ENCODE data around the gene GATD1. TPM values are rescaled to one million over a fixed set of nuclear protein-coding genes. Genes with fewer than 3 reads are reported as not detected.

The GATD1 gene
- total RNA-seq, 4 donors from 2014 or later, result 30.9 to 52.4 (median 39.8) TPM

DNA sequence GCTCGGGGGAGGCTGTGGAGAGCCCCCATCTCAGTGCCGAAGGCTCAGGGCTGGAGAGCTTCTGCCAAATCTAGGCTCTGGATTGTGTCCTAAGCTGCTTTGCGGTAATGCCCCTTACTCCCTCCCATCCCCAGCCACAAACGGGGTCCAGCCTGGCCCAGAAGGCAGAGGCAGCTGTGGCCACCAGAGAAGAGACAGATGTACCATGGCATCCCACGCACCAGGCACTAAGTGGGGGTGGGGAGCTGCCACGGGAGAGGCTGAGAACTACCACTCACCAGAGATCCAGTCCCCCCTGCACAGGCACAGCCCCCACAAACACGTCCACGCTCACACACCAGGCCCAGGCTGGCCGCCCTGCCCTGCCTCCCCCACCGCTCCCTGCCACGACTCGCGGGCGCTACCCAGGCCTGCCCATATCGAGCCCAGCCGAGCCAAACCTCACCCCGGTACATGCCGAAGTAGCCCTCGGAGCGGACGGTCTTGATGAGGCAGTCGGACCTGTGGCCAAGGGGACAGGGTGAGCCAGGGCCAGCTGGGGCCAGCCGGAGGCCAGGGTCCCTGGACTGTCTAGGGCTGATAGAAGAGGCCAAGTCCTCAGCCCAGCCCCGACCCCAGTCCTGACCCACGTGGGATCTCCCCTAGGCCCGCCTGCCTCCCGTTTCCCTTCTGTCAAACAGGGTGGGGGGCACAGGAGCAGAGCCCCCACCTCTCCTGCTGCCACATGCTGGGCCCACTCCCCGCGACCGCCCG lies 16.9 kb upstream of the GATD1 start:
- no peak overlapping the region for H3K4me3 ChIP-seq (ENCODE audit: low read depth, poor library complexity, severe bottlenecking)
- WGBS, 2 donors, result 90% methylated on average over 27 to 31 of the region's 31 CpGs
- intact Hi-C loops (cut with DNase I; ENCODE audit: low total_unique reads), result no loop called here
- no peak for DNase-seq (ENCODE audit: low spot score in 2 of 2)
- no peak for TF ChIP-seq POLR2A (IDR thresholded peaks at IDR 0.05)
- TF ChIP-seq, protein P1, sequence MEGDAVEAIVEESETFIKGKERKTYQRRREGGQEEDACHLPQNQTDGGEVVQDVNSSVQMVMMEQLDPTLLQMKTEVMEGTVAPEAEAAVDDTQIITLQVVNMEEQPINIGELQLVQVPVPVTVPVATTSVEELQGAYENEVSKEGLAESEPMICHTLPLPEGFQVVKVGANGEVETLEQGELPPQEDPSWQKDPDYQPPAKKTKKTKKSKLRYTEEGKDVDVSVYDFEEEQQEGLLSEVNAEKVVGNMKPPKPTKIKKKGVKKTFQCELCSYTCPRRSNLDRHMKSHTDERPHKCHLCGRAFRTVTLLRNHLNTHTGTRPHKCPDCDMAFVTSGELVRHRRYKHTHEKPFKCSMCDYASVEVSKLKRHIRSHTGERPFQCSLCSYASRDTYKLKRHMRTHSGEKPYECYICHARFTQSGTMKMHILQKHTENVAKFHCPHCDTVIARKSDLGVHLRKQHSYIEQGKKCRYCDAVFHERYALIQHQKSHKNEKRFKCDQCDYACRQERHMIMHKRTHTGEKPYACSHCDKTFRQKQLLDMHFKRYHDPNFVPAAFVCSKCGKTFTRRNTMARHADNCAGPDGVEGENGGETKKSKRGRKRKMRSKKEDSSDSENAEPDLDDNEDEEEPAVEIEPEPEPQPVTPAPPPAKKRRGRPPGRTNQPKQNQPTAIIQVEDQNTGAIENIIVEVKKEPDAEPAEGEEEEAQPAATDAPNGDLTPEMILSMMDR (IDR thresholded peaks at IDR 0.05), result no peak

DNA sequence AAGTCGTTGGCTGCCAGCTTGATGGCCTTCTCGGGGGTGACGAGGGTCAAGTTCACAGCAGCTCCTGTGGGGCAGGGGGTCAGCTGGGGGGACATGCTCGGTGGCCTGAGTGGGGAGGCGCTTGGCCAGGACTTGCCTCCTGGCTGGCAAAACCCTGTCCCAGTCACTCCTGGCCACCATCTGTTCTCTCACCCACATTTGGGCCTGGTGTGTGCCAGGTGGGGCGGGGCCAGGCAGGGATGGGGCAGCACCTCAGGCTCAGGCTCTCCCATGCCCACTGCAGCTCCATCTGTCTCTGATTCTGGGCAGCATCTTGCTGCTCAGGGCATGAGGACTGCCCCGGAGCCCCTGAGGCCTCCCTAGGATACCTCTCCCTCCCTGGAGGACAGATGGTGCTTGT lies 16.3 kb upstream of the GATD1 start:
- intact Hi-C loops (cut with DNase I; ENCODE audit: low total_unique reads), result no loop called here
- no peak overlapping the region for H3K4me3 ChIP-seq (ENCODE audit: low read depth, poor library complexity, severe bottlenecking)
- 83 to 86% methylated on average over 6 to 7 of the region's 7 CpGs for WGBS, 2 donors
- TF ChIP-seq, protein P1 (IDR thresholded peaks at IDR 0.05), result no peak
- no peak for DNase-seq (ENCODE audit: low spot score in 2 of 2)

DNA sequence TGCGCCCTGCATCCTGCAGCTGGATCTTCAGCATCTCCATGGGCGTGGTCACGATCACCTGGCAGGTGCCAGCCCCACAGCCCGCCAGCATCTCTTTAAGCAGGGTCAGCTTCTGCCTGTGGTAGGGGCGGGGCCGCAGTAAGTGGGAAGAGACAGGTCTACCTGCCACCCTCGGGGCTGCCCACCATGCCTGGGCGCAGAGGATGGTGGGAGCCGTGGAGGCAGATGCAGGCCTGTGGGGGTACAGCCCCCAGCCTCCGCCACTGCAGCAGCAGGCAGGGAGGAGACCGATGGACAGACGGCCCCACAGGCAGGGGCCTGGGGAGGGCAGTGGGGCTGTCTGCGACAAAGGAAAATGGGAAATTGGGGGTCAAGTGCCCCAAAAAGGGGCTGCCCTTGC lies 15.6 kb upstream of the GATD1 start:
- intact Hi-C loops (cut with DNase I; ENCODE audit: low total_unique reads), result no loop called here
- WGBS, 2 donors, result 85 to 87% methylated on average over 4 to 12 of the region's 13 CpGs
- DNase-seq (ENCODE audit: low spot score in 2 of 2), result no peak
- TF ChIP-seq, protein P1 (IDR thresholded peaks at IDR 0.05), result no peak
- no peak for TF ChIP-seq POLR2A (IDR thresholded peaks at IDR 0.05)
- no peak overlapping the region for H3K4me3 ChIP-seq (ENCODE audit: low read depth, poor library complexity, severe bottlenecking)

DNA sequence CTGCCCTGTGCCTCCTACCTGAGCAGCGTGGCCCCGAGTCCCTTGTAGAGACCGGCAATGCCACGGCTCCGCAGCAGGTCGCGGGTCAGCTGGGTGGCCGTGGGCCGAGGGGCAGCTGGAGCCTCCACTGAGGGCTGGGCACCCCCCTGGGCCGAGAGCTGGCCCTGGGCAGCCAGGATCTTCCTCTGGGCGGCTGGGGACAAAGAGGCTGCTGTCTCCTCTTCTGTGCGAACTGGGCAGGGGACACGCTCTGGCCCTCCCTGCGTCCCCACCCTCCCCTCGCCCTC lies 15.2 kb upstream of the GATD1 start:
- 90 to 96% methylated on average over 10 to 12 of the region's 15 CpGs for WGBS, 2 donors
- TF ChIP-seq, protein P1 (IDR thresholded peaks at IDR 0.05), result no peak
- no peak for TF ChIP-seq POLR2A (IDR thresholded peaks at IDR 0.05)

DNA sequence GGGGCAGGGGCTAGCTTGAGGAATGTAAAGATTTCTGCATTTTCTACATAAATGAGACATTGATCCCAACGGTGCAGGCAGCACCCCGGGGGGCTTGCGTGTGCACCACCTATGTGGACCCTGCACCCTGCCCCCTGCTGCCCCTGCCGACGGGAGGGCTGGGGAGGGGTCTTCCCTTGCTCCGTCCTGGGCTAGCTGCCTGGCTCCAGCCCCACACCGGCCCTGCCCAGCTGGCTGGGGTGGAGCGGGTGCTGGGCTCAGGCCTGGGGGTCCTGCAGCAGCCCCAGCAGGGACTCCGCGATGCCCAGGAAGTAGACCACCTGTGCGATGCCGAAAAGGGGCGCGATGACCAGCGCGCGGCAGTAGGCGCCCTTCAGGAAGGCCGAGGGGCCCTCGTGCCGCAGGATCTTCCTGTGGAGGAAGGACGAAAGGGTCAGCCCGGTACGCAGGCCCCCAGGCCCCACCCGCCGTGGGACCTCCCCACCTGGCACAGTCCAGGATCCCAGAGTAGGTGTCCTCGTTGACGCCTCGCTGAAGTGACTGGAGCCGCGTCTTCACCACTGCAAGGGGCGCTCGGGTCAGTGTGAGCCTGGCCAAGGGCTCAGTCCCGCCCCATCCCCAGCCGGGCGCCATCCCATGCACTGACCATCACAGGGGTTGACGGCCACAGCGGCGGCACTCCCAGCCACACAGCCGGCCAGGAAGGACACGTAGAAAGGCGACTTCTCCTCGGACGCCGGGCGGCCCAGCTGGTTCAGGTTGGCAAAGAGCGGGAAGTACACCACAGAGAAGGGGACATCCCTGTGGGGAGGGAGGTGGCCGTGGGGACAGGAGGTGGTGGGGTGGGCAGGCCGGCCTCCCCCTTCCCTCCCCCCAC lies 14.6 kb upstream of the GATD1 start:
- WGBS, 2 donors, result 92 to 93% methylated on average over 36 to 49 of the region's 49 CpGs
- no peak for DNase-seq (ENCODE audit: low spot score in 2 of 2)
- no peak overlapping the region for H3K4me3 ChIP-seq (ENCODE audit: low read depth, poor library complexity, severe bottlenecking)
- intact Hi-C loops (cut with DNase I; ENCODE audit: low total_unique reads), result no loop called here
- TF ChIP-seq POLR2A (IDR thresholded peaks at IDR 0.05), result no peak
- TF ChIP-seq, protein P1 (IDR thresholded peaks at IDR 0.05), result no peak

More for the DNA sequence above, 15.2 kb upstream of the GATD1 start:
- no peak overlapping the region for H3K4me3 ChIP-seq (ENCODE audit: low read depth, poor library complexity, severe bottlenecking)
- intact Hi-C loops (cut with DNase I; ENCODE audit: low total_unique reads), result no loop called here
- DNase-seq (ENCODE audit: low spot score in 2 of 2), result no peak
